Left ventricle myocardium inferior (tissue), 1 donor: ENCODE measurements around the gene PCDHA8. TPM values are rescaled to one million over a fixed set of nuclear protein-coding genes. Genes with fewer than 3 reads are reported as not detected.
A peak's percentile ranks its signal among the peaks of the same experiment; 100 is the strongest.
"Not testable (repeated sequence)": the region's sequence is repeated elsewhere in the genome, so short reads cannot be mapped to it uniquely, and the experiment has no call there.

Source experiments
- DNase-seq: peaks from one replicate; pipeline ENCODE4 v3.0.0-alpha.2; 2020
- H3K27ac ChIP-seq: fragments of 200-600 bp; replicated peaks from 2 replicates; pipeline ENCODE4 v1.8.0; 2021
- H3K27me3 ChIP-seq: fragments of 200-600 bp; 2 replicates; pipeline ENCODE4 v1.8.0; 2021; ENCODE audit warnings: low read depth
- H3K36me3 ChIP-seq: fragments of 200-600 bp; 2 replicates; pipeline ENCODE4 v1.8.0; 2021
- H3K4me1 ChIP-seq: fragments of 200-600 bp; 2 replicates; pipeline ENCODE4 v1.8.0; 2021
- H3K4me3 ChIP-seq: fragments of 200-600 bp; 2 replicates; pipeline ENCODE4 v1.8.0; 2021; ENCODE audit warnings: mild to moderate bottlenecking, moderate library complexity
- H3K9me3 ChIP-seq: fragments of 200-600 bp; replicated peaks from 2 replicates; pipeline ENCODE4 v1.8.0; 2021
- intact Hi-C: fragments of 100-400 bp; cut with micrococcal nuclease; formaldehyde crosslinking; loops from one replicate; pipeline ENCODE4 v1.11.0; 2022
- total RNA-seq: library from RNA; stranded (reverse); fragmentation: NEBNext Ultra II Directional; extraction: Animal tissue kit (Norgen Biotek cat#: 25700); gene quantifications from one replicate; pipeline ENCODE4 v1.2.1, GENCODE V29; 2021
- TF ChIP-seq, protein P1 (sequence below): fragments of 200-600 bp; IDR thresholded peaks from 2 replicates; pipeline ENCODE4 v1.8.0; 2021; ENCODE audit warnings: antibody characterized with exemption, mild to moderate bottlenecking, borderline replicate concordance
- donor health status: DM: no; HTN: yes; CAD: no; lungs with severe emphysema.

Gene PCDHA8
- total RNA-seq, 1 donor from 2014 or later, result not detected

DNA sequence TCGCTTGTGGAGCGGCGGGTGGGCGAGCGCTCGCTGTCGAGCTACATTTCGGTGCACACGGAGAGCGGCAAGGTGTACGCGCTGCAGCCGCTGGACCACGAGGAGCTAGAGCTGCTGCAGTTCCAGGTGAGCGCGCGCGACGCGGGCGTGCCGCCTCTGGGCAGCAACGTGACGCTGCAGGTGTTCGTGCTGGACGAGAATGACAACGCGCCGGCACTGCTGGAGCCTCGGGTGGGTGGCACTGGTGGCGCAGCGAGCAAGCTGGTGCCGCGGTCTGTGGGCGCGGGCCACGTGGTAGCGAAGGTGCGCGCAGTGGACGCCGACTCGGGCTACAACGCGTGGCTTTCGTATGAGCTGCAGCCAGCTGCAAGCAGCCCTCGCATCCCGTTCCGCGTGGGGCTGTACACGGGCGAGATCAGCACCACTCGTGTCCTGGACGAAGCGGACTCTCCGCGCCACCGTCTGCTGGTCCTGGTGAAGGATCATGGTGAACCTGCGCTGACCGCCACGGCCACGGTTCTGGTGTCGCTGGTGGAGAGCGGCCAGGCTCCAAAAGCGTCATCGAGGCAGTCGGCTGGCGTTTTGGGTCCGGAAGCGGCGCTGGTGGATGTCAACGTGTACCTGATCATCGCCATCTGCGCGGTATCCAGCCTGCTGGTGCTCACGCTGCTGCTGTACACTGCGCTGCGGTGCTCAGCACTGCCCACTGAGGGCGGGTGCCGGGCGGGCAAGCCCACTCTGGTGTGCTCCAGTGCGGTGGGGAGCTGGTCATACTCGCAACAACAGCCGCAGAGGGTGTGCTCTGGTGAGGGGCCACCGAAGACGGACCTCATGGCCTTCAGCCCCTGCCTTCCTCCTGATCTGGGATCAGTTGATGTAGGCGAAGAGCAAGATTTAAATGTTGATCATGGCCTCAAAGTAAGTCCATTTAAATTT, 2.1 kb downstream of the PCDHA8 start:
- intact Hi-C loops, result no loop called here
- DNase-seq, result no peak

DNA sequence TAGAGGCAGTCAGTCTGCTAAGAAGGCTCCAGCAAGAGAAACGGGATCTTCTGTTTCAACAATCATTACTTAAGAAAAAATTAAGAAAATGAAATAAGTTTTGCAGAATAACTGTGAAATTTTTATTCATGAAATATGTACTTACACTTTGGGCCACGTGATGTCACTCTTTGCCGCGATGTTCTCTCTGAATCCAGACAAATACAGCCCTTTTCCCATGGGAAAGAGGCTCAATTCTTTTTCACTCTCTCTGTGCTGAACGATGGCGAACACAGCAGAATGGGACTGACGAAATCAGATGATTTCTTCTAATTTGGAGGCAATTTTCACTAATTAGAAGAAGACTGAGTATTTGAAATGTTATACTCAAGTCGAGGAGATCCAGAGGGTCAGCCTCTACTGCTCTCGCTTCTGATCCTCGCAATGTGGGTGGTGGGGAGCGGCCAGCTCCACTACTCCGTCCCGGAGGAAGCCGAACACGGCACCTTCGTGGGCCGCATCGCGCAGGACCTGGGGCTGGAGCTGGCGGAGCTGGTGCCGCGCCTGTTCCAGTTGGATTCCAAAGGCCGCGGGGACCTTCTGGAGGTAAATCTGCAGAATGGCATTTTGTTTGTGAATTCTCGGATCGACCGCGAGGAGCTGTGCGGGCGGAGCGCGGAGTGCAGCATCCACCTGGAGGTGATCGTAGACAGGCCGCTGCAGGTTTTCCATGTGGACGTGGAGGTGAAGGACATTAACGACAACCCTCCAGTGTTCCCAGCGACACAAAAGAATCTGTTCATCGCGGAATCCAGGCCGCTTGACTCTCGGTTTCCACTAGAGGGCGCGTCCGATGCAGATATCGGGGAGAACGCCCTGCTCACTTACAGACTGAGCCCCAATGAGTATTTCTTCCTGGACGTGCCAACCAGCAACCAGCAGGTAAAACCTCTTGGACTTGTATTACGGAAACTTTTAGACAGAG, 7.4 kb downstream of the PCDHA8 start, which contains the start of gene PCDHA9:
PCDHA9 (plus strand) TSS at position 244 of the 964 bp plus-strand sequence; CDS start at position 358, 114 bp downstream.
- H3K36me3 ChIP-seq, H3K4me3 ChIP-seq, H3K4me1 ChIP-seq, intact Hi-C loops, DNase-seq, H3K27ac ChIP-seq: not testable (repeated sequence)
- Histone ChIP-seq H3K27me3 (peaks cover 67% of the 10 kb centered on the region), H3K9me3 (peaks cover 47% of the 10 kb centered on the region)

More for the DNA sequence above, 2.1 kb downstream of the PCDHA8 start:
- Histone ChIP-seq H3K27ac (no peak overlapping the region), H3K27me3 (peaks cover 62% of the 10 kb centered on the region), H3K36me3 (no peaks in the 10 kb centered on the region), H3K4me3 (no peak overlapping the region), H3K4me1 (no peaks in the 10 kb centered on the region), H3K9me3 (peaks cover 52% of the 10 kb centered on the region)
- TF ChIP-seq, protein P1, sequence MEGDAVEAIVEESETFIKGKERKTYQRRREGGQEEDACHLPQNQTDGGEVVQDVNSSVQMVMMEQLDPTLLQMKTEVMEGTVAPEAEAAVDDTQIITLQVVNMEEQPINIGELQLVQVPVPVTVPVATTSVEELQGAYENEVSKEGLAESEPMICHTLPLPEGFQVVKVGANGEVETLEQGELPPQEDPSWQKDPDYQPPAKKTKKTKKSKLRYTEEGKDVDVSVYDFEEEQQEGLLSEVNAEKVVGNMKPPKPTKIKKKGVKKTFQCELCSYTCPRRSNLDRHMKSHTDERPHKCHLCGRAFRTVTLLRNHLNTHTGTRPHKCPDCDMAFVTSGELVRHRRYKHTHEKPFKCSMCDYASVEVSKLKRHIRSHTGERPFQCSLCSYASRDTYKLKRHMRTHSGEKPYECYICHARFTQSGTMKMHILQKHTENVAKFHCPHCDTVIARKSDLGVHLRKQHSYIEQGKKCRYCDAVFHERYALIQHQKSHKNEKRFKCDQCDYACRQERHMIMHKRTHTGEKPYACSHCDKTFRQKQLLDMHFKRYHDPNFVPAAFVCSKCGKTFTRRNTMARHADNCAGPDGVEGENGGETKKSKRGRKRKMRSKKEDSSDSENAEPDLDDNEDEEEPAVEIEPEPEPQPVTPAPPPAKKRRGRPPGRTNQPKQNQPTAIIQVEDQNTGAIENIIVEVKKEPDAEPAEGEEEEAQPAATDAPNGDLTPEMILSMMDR, result no peak

DNA sequence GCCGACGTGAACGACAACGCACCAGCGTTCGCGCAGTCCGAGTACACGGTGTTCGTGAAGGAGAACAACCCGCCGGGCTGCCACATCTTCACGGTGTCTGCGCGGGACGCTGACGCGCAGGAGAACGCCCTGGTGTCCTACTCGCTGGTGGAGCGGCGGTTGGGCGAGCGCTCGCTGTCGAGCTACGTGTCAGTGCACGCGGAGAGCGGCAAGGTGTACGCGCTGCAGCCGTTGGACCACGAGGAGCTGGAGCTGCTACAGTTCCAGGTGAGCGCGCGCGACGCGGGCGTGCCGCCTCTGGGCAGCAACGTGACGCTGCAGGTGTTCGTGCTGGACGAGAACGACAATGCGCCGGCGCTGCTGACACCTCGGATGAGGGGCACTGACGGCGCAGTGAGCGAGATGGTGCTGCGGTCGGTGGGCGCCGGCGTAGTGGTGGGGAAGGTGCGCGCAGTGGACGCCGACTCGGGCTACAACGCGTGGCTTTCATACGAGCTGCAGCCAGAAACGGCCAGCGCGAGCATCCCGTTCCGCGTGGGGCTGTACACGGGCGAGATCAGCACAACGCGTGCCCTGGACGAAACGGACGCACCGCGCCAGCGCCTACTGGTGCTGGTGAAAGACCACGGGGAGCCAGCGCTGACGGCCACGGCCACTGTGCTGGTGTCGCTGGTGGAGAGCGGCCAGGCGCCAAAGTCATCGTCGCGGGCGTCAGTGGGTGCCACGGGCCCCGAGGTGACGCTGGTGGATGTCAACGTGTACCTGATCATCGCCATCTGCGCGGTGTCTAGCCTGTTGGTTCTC, 9.0 kb downstream of the PCDHA8 start:
- H3K27ac ChIP-seq, intact Hi-C loops, DNase-seq, H3K36me3 ChIP-seq, H3K4me1 ChIP-seq, H3K4me3 ChIP-seq: not testable (repeated sequence)
- H3K9me3 ChIP-seq, result peaks cover 38% of the 10 kb centered on the region
- H3K27me3 ChIP-seq, result peaks cover 70% of the 10 kb centered on the region

DNA sequence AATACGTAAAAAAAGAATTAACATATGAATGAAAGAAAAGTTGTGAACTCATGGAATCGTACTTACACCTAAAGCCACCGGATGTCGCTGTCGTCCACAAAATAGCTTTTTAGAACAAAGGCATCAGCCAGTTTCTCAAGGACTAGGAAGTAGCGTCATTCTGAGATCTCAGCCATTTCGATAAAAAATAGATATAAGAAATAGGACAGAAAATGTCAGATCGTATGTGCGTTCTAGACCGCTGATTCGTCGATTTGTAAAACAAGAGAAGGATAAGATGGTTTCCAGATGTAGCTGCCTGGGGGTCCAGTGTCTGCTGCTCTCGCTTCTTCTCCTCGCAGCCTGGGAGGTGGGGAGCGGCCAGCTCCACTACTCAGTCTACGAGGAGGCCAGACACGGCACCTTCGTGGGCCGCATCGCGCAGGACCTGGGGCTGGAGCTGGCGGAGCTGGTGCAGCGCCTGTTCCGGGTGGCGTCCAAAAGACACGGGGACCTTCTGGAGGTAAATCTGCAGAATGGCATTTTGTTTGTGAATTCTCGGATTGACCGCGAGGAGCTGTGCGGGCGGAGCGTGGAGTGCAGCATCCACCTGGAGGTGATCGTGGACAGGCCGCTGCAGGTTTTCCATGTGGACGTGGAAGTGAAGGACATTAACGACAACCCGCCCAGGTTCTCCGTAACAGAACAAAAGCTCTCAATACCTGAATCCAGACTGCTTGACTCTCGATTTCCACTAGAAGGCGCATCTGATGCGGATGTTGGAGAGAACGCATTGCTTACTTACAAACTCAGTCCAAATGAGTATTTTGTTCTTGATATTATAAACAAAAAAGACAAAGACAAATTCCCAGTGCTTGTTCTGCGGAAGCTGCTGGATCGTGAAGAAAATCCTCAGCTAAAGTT, 15.0 kb downstream of the PCDHA8 start, which contains the start of gene PCDHA10:
PCDHA10 (plus strand) TSS at position 126 of the 903 bp plus-strand sequence; CDS start at position 278, 152 bp downstream.
- intact Hi-C loops, result no loop called here
- H3K27me3 ChIP-seq, result peaks cover 73% of the 10 kb centered on the region
- no peak for DNase-seq
- peak within 1 kb of the TSS; percentile 34 for H3K4me3 ChIP-seq
- no peak within 1 kb of the TSS for H3K27ac ChIP-seq
- no peaks in the 10 kb centered on the region for H3K4me1 ChIP-seq
- H3K36me3 ChIP-seq, result no peaks in the 10 kb centered on the region
- TF ChIP-seq, protein P1, result peak; percentile 24
- peaks cover 63% of the 10 kb centered on the region for H3K9me3 ChIP-seq

DNA sequence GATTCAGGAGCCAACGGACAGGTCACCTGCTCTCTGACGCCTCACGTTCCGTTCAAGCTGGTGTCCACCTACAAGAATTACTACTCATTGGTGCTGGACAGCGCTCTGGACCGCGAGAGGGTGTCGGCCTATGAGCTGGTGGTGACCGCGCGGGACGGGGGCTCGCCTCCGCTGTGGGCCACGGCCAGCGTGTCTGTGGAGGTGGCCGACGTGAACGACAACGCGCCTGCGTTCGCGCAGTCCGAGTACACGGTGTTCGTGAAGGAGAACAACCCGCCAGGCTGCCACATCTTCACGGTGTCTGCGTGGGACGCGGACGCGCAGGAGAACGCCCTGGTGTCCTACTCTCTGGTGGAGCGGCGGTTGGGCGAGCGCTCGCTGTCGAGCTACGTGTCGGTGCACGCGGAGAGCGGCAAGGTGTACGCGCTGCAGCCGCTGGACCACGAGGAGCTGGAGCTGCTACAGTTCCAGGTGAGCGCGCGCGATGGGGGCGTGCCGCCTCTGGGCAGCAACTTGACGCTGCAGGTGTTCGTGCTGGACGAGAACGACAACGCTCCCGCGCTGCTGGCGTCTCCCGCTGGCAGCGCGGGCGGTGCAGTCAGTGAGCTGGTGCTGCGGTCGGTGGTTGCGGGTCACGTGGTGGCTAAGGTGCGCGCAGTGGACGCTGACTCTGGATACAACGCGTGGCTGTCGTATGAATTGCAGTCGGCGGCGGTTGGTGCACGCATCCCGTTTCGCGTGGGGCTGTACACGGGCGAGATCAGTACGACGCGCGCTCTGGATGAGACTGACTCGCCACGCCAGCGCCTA, 16.4 kb downstream of the PCDHA8 start:
- TF ChIP-seq, protein P1, result no peak
- H3K4me3 ChIP-seq, result no peak overlapping the region
- no peak overlapping the region for H3K27ac ChIP-seq
- H3K36me3 ChIP-seq, result no peaks in the 10 kb centered on the region
- no peaks in the 10 kb centered on the region for H3K4me1 ChIP-seq
- DNase-seq, result no peak
- H3K9me3 ChIP-seq, result peaks cover 73% of the 10 kb centered on the region
- intact Hi-C loops, result no loop called here
- H3K27me3 ChIP-seq, result peaks cover 81% of the 10 kb centered on the region
